ENCODE data around the gene PAPPA2.
"Not testable (repeated sequence)": the region's sequence is repeated elsewhere in the genome, so short reads cannot be mapped to it uniquely, and the experiment has no call there.

Gene PAPPA2

GRCh38 chr1:176699821-176700220 lies 236.8 kb downstream of the PAPPA2 start:
- DNase-seq, result no peak

DNA sequence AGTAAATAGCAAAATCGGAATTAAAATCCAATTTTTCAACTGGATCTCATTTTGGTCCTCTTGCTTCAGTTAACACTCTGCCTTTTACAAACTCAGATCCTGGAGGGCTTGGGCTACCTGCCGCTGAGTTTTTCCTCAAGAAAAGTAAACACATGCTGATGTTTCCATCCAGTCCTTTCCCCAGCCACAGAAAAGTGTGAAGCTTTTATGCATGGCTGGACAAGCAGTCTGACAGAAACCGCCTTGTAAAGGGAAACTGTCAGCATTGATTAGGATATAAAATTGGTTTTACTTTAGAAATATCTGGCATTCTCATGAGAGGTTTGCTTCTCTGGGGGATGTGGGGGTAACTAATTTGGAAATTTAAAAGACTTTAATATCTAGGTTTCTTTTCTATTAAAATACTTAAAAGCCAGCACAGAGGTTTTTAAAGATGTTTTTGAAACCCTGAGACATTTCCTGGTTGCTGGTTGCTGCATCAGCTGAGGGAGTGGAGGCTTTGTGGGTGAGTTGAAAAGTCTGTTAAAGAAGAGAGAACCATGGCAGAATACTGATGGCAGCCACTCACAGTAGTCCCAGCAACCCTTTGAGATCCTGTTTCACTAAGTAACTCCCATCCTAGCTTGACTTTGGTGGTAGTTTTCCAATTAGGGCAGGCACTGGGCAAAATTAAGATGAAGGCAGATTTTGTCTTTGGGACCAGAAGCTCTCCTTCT lies 238.3 kb downstream of the PAPPA2 start:
- no peak for DNase-seq

DNA sequence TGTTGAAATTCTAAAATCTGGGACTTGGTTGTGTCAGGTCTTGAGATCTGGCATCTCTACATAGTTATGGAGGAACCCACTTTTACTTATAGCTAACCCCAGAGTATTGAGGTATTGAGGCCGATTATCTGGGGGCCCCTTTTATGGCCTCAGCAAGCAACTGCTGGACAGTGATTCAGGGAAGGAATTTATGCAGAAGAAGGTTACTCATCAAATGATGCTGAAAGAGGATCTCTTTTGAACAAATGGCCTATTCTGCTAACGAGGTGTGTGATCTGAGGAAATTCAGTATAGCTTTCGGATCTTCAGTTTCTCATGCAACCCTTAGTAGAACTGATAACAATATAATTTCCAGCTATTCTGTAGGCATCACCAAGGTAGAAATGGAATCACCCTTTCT lies 239.9 kb downstream of the PAPPA2 start:
- no peak for DNase-seq

GRCh38 chr1:176705585-176705984 lies 242.6 kb downstream of the PAPPA2 start:
- no peak for DNase-seq

DNA sequence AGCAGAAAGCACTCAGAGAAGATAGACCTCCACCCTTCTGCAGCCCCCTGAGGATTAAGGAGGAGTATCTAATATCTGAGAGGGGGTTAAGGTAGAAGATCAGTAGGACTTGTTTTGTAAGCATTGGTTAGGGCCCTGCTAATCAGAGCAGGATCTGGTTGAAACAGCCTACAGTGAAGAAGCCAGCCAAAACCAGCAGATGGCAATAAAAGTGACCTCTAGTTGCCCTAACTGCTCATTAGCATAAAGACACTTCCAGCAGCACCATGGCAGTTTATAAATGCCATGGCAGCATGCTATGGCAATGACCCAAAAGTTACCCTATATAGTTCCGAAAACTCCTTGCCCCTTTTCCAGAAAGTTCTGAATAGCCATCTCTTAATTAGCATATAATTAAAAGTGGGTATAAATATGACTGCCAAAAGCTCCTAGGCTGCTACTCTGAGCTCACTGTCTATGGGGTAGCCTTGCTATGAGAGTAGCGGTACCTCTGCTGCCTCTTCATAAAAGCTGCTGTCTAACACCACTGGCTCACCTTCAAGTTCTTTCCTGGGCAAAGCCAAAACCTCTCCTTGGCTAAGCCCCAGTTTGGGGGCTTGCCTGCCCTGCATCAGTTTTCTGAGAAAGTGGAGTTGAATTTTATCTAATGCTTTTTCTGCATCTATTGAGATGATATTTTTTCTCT lies 254.2 kb downstream of the PAPPA2 start:
- no peak for DNase-seq

DNA sequence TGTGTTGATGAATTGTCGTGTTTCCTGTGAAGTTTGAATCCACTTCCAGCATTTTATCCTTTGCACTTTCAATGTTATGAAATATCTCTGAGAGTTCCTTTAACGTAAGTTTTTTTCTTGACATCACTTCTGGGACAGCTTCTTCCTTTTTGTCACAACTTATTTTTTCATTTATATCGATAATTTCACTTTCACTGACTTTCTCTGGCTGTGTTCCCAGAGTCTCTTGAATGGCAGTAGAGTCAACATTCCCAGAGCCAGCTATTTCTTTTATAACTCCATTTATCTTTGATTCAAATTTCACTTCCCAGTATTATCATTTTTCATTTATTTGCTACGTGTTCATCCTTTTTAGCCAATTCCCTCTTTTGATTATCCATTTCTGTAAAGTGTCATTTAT lies 256.5 kb downstream of the PAPPA2 start:
- no peak for DNase-seq

GRCh38 chr1:176720838-176721237 lies 257.9 kb downstream of the PAPPA2 start:
- DNase-seq, result no peak

GRCh38 chr1:176733661-176734060 lies 270.7 kb downstream of the PAPPA2 start:
- no peak for DNase-seq

GRCh38 chr1:176735201-176735600 lies 272.2 kb downstream of the PAPPA2 start:
- no peak for DNase-seq

GRCh38 chr1:176736015-176736414 lies 273.0 kb downstream of the PAPPA2 start:
- DNase-seq, result no peak

DNA sequence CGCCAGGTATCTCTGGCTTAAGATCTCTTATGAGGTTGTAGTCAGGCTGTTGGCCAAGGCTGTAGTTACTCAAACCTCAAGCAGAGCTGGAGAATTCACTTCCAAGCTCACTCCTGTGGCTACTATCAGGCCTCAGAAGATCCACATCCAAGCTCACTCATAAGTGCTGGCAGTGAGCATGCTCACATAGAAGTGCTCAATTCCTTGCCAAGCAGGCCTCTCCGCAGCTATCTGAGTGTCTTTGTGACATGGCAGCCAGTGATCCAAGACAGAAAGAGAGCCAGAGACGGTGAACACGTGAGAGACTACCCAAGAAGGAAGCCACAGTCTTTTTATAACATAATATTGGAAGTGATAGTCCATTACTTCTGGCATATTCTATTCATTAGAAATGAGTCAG lies 278.2 kb downstream of the PAPPA2 start:
- no peak for DNase-seq

- no peak for DNase-seq
Measured at GRCh38 chr1:176742322-176742721, 279.3 kb downstream of the PAPPA2 start.

DNA sequence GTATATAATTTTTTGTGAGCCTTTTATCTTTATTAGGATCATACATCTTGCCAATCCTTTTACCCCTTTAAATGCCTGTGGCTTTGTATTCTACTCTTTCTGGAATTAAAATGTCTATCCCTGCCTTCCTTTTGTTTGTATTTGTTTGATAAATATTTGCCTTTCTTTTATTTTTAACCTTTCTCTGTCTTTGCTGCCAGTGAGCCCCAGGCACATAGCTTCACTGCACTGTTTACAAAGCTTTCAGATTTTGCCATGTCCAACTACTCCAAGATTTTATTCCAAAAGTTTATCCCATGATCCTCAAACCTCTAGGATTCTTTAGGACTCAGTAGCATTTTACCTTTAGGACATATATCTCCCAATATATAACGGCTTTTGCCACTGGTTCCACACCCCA lies 281.2 kb downstream of the PAPPA2 start:
- no peak for DNase-seq

GRCh38 chr1:176745945-176746344 lies 283.0 kb downstream of the PAPPA2 start:
- no peak for DNase-seq

DNA sequence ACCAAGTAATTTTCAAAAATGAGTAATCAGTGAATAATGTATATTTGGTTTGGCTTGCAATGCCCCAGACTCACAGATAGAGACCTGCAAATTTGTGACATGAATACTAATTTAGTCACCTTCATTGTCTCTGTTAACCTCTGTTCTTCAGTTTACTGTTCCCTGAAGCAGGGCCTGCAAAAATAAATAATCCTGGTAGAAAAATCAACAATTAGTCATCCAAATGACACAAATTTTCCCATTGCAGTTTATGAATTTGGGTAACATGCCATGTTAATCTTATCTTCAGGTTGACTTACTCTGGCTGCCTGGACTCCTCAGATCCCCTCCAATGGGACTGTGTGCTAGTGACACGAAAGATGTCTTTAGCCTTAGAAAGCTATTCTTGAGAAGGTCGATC lies 289.5 kb downstream of the PAPPA2 start:
- no peak for DNase-seq

GRCh38 chr1:176754676-176755075 lies 291.7 kb downstream of the PAPPA2 start:
- no peak for DNase-seq

- not testable (repeated sequence) for DNase-seq
Measured at GRCh38 chr1:176756817-176757216, 293.8 kb downstream of the PAPPA2 start.

DNA sequence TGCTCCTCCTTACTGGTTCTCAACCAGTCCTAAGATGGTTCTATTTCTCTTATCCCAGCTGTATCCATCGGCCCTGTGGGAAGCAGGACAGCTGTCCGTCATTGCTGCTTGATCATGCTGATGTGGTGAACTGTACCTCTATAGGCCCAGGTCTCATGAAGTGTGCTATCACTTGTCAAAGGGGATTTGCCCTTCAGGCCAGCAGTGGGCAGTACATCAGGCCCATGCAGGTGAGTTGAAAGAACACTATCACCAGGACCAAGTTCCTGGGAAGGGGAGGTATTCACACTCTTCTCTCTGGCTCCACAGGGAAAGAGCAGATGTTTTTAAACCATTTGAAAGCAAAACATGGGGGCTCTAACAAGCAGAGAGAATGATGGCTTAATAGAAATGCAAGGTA lies 302.6 kb downstream of the PAPPA2 start:
- DNase-seq, result no peak

GRCh38 chr1:176766779-176767178 lies 303.8 kb downstream of the PAPPA2 start:
- no peak for DNase-seq

- DNase-seq, result no peak
Measured at GRCh38 chr1:176767714-176768136, 304.8 kb downstream of the PAPPA2 start.

GRCh38 chr1:176768532-176768931 lies 305.6 kb downstream of the PAPPA2 start:
- DNase-seq, result no peak

GRCh38 chr1:176770066-176770465 lies 307.1 kb downstream of the PAPPA2 start:
- no peak for DNase-seq

GRCh38 chr1:176773038-176773437 lies 310.1 kb downstream of the PAPPA2 start:
- no peak for DNase-seq

DNA sequence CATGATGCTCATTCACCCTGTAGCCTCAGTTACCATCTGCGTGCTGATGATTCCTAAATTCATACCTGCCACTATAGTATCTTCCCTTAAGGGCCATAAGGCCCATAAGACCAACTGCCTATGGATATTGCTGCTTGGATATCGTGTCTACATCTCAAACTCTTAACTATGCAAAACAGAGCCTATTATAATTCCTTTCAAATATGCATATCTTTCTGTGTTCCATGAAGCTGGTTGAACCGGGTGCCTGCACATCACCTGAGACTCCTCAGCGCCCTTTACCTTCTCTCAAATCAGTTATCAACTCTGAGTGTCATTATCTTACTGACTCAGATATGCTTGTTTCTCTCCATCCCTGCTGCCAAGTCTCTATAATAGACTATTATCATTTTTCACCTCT lies 311.2 kb downstream of the PAPPA2 start:
- no peak for DNase-seq

- DNase-seq, result no peak
Measured at GRCh38 chr1:176775378-176775777, 312.4 kb downstream of the PAPPA2 start.
